Fibroblast of mammary gland (primary cell): ENCODE data around the gene MAP2K6.
A peak's percentile ranks its signal among the peaks of the same experiment; 100 is the strongest.
"Not testable (repeated sequence)": the region's sequence is repeated elsewhere in the genome, so short reads cannot be mapped to it uniquely, and the experiment has no call there.

Experiments
- DNase-seq: peaks from one replicate; pipeline ENCODE4 v3.0.0-alpha.2; 2010; ENCODE audit warnings: low read depth
- H3K4me3 ChIP-seq: 2 replicates; pipeline ENCODE4 v1.5.1; 2011; ENCODE audit warnings: low read depth, mild to moderate bottlenecking, low read length, moderate library complexity; ENCODE audit not compliant: control insufficient read depth
- TF ChIP-seq, protein P1 (sequence below): conservative IDR thresholded peaks from 2 replicates; pipeline ENCODE4 v1.5.1; 2011; ENCODE audit warnings: low read depth, low read length, inconsistent platforms; ENCODE audit not compliant: control insufficient read depth, insufficient read depth

The MAP2K6 gene

DNA sequence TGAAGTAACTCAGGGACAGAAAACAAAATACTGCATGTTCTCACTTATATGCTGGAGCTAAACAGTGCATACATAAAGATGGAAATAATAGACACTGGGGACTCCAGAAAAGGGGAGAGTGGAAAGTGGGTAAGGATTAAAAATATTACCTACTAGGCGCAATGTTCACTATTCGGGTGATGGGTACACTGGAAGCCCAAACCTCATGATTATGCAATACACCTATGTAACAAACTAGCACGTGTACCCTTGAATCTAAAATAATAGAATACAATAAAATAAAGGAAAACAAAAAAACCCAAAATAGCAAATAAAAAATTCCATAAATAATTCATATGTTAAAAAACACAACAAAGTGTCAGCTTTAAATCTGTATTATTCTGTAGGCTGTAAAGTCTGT lies 56.9 kb downstream of the MAP2K6 start:
- DNase-seq = no peak
- H3K4me3 ChIP-seq = no peak overlapping the region
- TF ChIP-seq, protein P1, sequence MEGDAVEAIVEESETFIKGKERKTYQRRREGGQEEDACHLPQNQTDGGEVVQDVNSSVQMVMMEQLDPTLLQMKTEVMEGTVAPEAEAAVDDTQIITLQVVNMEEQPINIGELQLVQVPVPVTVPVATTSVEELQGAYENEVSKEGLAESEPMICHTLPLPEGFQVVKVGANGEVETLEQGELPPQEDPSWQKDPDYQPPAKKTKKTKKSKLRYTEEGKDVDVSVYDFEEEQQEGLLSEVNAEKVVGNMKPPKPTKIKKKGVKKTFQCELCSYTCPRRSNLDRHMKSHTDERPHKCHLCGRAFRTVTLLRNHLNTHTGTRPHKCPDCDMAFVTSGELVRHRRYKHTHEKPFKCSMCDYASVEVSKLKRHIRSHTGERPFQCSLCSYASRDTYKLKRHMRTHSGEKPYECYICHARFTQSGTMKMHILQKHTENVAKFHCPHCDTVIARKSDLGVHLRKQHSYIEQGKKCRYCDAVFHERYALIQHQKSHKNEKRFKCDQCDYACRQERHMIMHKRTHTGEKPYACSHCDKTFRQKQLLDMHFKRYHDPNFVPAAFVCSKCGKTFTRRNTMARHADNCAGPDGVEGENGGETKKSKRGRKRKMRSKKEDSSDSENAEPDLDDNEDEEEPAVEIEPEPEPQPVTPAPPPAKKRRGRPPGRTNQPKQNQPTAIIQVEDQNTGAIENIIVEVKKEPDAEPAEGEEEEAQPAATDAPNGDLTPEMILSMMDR = no peak

DNA sequence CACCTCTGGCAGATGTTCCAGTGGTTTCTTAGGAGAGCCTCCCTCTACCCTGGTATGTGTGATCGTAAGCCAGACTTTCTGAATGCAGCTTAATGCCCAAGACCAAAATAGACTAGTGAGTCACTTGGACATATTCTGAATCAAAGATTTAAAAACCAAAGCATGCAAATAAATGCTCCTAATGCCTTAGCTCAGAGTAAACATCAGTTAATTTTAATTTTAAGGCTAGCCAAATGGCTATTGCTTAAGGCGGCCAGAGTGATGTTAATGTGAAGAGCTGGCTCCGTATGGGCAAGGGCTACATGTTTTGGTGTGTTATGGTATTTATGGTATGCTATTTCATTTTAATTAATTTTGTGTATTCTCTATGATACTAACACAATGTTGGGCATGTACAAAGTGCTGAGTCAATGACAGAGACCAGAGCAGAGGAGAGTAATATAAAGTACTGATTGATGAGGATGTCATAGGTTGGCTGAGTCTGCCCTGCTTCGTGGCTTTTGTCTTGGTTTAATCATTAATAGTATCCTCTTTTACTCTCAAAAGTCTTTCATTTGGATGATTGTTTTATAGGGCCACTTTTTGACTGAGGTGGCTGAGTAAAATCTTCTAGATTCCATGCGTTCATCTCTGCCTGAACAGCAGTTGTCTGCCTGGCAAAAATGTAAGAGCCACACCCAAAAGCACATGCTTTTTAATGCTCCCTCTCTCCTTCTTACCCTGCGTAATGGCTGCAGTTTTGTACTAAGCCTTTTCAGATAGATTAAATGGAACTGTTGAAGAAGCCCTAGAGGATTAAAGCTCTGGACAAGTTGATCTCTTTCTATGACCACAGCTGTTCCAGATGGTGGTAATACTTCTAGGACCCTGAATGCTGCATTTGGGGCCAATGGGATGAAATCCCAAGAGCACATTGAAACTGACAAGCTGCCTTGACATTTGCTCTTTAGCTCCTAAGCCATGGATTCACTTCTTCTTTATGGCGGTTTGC lies 59.6 kb downstream of the MAP2K6 start:
- DNase-seq = peak; percentile 58
- TF ChIP-seq, protein P1 = no peak

DNA sequence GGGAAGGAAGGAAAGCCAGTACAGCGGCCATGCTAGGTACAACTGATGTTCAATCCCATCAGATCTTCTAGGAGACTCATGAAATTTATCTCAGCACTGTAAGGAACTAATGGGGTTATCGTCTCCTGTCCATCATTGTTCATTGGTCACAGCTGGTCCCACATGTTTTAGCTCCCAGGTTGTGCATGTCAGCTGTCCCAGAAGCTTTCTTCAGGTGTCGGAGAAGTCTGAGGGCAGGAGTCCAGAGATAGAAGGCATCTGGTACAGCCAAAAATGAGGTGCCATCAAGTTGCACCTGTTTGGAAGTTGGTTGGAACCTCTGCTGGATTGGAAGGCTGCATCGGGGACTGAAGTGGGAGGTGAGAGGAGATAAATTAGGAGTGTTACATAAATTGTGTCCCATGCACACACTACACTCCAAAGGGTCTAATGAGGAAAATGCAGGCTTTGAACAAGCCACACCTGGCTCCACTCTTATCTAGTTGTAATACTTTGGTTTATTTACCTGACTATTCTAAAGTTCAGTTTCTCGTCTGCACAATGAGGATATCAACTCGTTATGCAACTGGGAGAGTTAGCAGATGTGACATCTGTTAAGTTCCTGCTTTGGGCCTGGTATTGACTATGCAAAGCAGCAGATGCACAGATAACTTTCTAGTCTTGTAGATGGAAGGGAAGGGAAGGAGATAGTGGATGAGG lies 62.9 kb downstream of the MAP2K6 start:
- no peak for DNase-seq
- no peak overlapping the region for H3K4me3 ChIP-seq
- TF ChIP-seq, protein P1 = no peak

More for the DNA sequence above, 59.6 kb downstream of the MAP2K6 start:
- H3K4me3 ChIP-seq = no peak overlapping the region

DNA sequence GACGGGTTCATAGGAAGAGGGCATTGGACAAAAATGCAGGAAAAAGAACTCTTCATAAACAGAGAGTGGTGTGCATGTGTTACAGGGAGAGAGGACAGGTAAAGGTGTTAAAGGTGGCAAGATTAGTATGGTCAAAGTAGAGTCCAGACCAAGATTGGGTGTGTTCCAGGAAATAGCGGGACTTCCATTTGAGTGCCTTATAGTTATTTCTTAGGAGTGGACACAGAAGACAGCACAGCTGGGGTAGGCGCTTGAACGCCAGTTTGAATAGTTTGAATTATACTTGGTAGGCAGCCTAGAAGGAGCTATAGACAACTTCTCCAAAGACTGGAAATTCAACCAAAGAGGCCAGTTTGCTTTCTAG lies 63.4 kb downstream of the MAP2K6 start:
- H3K4me3 ChIP-seq = no peak overlapping the region
- TF ChIP-seq, protein P1 = no peak
- DNase-seq = no peak

DNA sequence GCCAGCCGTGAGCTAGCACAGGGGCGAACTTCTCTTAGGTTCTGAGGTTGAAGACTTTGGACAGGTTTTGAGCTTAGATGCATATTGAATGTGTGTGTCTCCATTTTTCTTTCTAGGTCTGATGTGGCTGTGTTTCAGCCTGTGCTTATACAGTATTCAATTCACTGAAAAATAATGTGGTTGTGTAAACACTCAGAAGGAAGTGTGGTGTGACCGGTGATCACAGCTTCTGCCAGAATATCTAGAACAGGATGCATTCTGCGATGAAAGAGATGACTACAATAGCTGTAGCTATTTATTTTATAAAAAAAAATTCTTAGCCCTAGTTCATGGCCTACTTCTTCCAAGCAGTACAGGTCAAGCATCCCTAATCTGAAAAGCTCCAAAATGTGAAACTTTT lies 64.4 kb downstream of the MAP2K6 start:
- H3K4me3 ChIP-seq = no peak overlapping the region
- DNase-seq = no peak
- TF ChIP-seq, protein P1 = no peak

DNA sequence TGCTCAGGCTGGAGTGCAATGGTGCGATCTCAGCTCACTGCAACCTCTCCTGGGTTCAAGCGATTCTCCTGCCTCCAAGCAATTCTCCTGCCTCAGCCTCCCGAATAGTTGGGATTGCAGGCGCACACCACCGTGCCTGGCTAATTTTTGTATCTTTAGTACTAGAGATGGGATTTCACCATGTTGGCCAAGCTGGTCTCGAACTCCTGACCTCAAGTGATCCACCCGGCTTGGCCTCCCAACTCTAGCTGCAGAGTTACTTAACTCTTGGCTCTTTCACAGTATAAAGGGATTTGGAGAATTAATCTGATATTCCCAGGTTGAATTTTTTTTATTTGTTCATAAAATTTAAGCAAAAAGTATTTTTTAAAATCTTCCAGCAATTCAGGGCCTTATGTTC lies 65.3 kb downstream of the MAP2K6 start:
- DNase-seq, H3K4me3 ChIP-seq: not testable (repeated sequence)

DNA sequence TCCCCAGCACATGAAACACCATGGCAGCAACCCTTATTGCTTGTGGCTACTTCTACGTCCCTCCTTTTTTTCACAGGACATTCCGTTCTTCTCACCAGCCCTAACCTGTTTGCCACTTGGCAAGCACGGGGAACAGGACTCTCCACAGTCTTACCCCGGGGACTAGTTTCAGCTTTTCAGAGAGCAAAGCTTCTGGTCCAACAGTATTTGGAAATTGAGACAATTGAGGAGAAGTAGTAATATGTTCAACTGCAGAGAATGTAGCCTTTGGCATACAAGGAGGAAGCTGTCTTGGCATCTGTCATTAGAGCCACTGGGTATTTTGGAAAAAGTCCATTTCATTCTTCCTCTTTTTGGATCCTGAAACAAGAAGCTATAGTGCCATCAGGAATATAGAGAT lies 65.7 kb downstream of the MAP2K6 start:
- DNase-seq = no peak
- TF ChIP-seq, protein P1 = no peak
- H3K4me3 ChIP-seq = no peak overlapping the region
